ENCODE results near the gene MRPS30. TPM values are rescaled to one million over a fixed set of nuclear protein-coding genes. Genes with fewer than 3 reads are reported as not detected.

The MRPS30 gene
- total and polyA plus RNA-seq, 2 of the 13 experiments (the other 11 are each of a cell fraction or from before 2014, with no cell fraction given) = 36.4 to 67.6 TPM

GRCh38 chr5:44808435-44809214, at the start of gene MRPS30 (continued):
- TF ChIP-seq, protein P1, sequence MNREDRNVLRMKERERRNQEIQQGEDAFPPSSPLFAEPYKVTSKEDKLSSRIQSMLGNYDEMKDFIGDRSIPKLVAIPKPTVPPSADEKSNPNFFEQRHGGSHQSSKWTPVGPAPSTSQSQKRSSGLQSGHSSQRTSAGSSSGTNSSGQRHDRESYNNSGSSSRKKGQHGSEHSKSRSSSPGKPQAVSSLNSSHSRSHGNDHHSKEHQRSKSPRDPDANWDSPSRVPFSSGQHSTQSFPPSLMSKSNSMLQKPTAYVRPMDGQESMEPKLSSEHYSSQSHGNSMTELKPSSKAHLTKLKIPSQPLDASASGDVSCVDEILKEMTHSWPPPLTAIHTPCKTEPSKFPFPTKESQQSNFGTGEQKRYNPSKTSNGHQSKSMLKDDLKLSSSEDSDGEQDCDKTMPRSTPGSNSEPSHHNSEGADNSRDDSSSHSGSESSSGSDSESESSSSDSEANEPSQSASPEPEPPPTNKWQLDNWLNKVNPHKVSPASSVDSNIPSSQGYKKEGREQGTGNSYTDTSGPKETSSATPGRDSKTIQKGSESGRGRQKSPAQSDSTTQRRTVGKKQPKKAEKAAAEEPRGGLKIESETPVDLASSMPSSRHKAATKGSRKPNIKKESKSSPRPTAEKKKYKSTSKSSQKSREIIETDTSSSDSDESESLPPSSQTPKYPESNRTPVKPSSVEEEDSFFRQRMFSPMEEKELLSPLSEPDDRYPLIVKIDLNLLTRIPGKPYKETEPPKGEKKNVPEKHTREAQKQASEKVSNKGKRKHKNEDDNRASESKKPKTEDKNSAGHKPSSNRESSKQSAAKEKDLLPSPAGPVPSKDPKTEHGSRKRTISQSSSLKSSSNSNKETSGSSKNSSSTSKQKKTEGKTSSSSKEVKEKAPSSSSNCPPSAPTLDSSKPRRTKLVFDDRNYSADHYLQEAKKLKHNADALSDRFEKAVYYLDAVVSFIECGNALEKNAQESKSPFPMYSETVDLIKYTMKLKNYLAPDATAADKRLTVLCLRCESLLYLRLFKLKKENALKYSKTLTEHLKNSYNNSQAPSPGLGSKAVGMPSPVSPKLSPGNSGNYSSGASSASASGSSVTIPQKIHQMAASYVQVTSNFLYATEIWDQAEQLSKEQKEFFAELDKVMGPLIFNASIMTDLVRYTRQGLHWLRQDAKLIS (CRISPR knock-in tag; IDR thresholded peaks at IDR 0.05) = no peak
- TF ChIP-seq, protein P2, sequence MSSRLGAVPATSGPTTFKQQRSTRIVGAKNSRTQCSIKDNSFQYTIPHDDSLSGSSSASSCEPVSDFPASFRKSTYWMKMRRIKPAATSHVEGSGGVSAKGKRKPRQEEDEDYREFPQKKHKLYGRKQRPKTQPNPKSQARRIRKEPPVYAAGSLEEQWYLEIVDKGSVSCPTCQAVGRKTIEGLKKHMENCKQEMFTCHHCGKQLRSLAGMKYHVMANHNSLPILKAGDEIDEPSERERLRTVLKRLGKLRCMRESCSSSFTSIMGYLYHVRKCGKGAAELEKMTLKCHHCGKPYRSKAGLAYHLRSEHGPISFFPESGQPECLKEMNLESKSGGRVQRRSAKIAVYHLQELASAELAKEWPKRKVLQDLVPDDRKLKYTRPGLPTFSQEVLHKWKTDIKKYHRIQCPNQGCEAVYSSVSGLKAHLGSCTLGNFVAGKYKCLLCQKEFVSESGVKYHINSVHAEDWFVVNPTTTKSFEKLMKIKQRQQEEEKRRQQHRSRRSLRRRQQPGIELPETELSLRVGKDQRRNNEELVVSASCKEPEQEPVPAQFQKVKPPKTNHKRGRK (CRISPR knock-in tag; IDR thresholded peaks at IDR 0.05) = no peak
- peak; percentile 32 for TF ChIP-seq TBL1XR1 (IDR thresholded peaks at IDR 0.05; ENCODE audit: borderline replicate concordance, low read length, partially characterized antibody)
- TF ChIP-seq CHD2 (IDR thresholded peaks at IDR 0.05; ENCODE audit: low read depth, low read length) = peak; percentile 32; the same call in 1 of the 2 replicates
- TF ChIP-seq, protein P3, sequence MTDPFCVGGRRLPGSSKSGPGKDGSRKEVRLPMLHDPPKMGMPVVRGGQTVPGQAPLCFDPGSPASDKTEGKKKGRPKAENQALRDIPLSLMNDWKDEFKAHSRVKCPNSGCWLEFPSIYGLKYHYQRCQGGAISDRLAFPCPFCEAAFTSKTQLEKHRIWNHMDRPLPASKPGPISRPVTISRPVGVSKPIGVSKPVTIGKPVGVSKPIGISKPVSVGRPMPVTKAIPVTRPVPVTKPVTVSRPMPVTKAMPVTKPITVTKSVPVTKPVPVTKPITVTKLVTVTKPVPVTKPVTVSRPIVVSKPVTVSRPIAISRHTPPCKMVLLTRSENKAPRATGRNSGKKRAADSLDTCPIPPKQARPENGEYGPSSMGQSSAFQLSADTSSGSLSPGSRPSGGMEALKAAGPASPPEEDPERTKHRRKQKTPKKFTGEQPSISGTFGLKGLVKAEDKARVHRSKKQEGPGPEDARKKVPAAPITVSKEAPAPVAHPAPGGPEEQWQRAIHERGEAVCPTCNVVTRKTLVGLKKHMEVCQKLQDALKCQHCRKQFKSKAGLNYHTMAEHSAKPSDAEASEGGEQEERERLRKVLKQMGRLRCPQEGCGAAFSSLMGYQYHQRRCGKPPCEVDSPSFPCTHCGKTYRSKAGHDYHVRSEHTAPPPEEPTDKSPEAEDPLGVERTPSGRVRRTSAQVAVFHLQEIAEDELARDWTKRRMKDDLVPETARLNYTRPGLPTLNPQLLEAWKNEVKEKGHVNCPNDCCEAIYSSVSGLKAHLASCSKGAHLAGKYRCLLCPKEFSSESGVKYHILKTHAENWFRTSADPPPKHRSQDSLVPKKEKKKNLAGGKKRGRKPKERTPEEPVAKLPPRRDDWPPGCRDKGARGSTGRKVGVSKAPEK (CRISPR knock-in tag; IDR thresholded peaks at IDR 0.05; ENCODE audit: borderline replicate concordance) = no peak
- TF ChIP-seq ERF (CRISPR knock-in tag; IDR thresholded peaks at IDR 0.05) = peak; percentile 14; the same call in 1 of the 2 replicates
- TF ChIP-seq ZNF747 (CRISPR knock-in tag; IDR thresholded peaks at IDR 0.05; ENCODE audit: borderline replicate concordance) = peak; percentile 86; the same call in 1 of the 2 replicates
- peak; percentile 33 for TF ChIP-seq MED8 (CRISPR knock-in tag; IDR thresholded peaks at IDR 0.05; ENCODE audit: insufficient replicate concordance)
- peak; percentile 64; the same call in 1 of the 2 replicates for TF ChIP-seq MTA1 (CRISPR knock-in tag; IDR thresholded peaks at IDR 0.05; ENCODE audit: borderline replicate concordance)
- peak; percentile 92 for TF ChIP-seq ZFX (CRISPR knock-in tag; IDR thresholded peaks at IDR 0.05; ENCODE audit: low read depth)
- TF ChIP-seq, protein P4, sequence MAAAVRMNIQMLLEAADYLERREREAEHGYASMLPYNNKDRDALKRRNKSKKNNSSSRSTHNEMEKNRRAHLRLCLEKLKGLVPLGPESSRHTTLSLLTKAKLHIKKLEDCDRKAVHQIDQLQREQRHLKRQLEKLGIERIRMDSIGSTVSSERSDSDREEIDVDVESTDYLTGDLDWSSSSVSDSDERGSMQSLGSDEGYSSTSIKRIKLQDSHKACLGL (CRISPR knock-in tag; IDR thresholded peaks at IDR 0.05) = no peak; the same call in 1 of the 2 replicates
- TF ChIP-seq FOXJ3 (CRISPR knock-in tag; IDR thresholded peaks at IDR 0.05; ENCODE audit: borderline replicate concordance) = 0 out of 2 replicates have a peak, but pooled peaks have one; percentile 38
- no peak for TF ChIP-seq GFI1 (CRISPR knock-in tag; IDR thresholded peaks at IDR 0.05; ENCODE audit: borderline replicate concordance)
- TF ChIP-seq ZNF431 (CRISPR knock-in tag; IDR thresholded peaks at IDR 0.05; ENCODE audit: borderline replicate concordance, low read depth) = 0 out of 2 replicates have a peak, but pooled peaks have one; percentile 23
- TF ChIP-seq ZNF274 (CRISPR knock-in tag; IDR thresholded peaks at IDR 0.05) = no peak
- TF ChIP-seq CBX2 (IDR thresholded peaks at IDR 0.05; ENCODE audit: low read depth, low read length) = no peak
- no peak for TF ChIP-seq CBX2 (CRISPR knock-in tag; IDR thresholded peaks at IDR 0.05; ENCODE audit: low read depth)
- TF ChIP-seq ZNF263 (CRISPR knock-in tag; IDR thresholded peaks at IDR 0.05) = peak; percentile 55; the same call in 1 of the 2 replicates
- no peak for TF ChIP-seq PAWR (CRISPR knock-in tag; IDR thresholded peaks at IDR 0.05; ENCODE audit: borderline replicate concordance)

All from HepG2 (cell line).